Thyroid gland (tissue), 4 donors: Measurements from ENCODE around the gene AHR.

Experiments used
- CTCF ChIP-seq, 6 experiments: fragments of 200-600 bp in 3 of 6; fragments of 450-650 bp in 3 of 6; sonication (generic) in 3 of 6; IDR thresholded peaks; one replicate each; pipeline ENCODE4 v1.5.1; 2016 to 2019; ENCODE audit warnings: antibody characterized with exemption in 6 of 6, mild to moderate bottlenecking in 2 of 6, inconsistent platforms in 1 of 6, moderate library complexity in 1 of 6
- POLR2A ChIP-seq, 2 donors: fragments of 450-650 bp; IDR thresholded peaks; one replicate each; pipeline ENCODE4 v1.6.1; 2017; ENCODE audit warnings: antibody characterized with exemption in 2 of 2, mild to moderate bottlenecking in 2 of 2, moderate library complexity in 1 of 2

GRCh38 chr7:17374654-17375053 is 76.2 kb downstream of the AHR start:
- TF ChIP-seq POLR2A (IDR thresholded peaks at IDR 0.05) (no peak), CTCF (IDR thresholded peaks at IDR 0.05) (no peak)
